H1 (cell line): ENCODE results near the gene ANKRD24. TPM values are rescaled to one million over a fixed set of nuclear protein-coding genes. Genes with fewer than 3 reads are reported as not detected.

Source experiments
- CTCF ChIA-PET: fragments of 300-600 bp; sonication (Branson Sonifier 250); formaldehyde crosslinking; loops from one replicate; lab custom pipeline; 2021; ENCODE audit not compliant: partially characterized antibody; lab: Charles Lee
- POLR2A ChIA-PET: fragments of 300-600 bp; sonication (Branson Sonifier 250); formaldehyde crosslinking; loops from one replicate; lab custom pipeline; 2021; ENCODE audit warnings: inconsistent platforms; ENCODE audit not compliant: partially characterized antibody; lab: Charles Lee
- DNase-seq, 2 experiments: peaks; one replicate each; pipeline versions ENCODE4 v3.0.0 to v3.0.0-alpha.2; 2010 to 2022; ENCODE audit warnings: low spot score in 2 of 2, low read depth in 1 of 2, mixed read lengths in 1 of 2
- FAIRE-seq: peaks from 2 replicates; lab custom pipeline; 2011; peaks lifted over from hg19 to GRCh38; lab: Jason Lieb, UNC
- H2AFZ ChIP-seq: 2 replicates; pipeline ENCODE4 v1.8.1; 2012; ENCODE audit warnings: low read length, inconsistent platforms
- H2AK5ac ChIP-seq: 2 replicates; pipeline ENCODE4 v1.6.1; 2013; ENCODE audit warnings: low read depth, low read length
- H2BK120ac ChIP-seq: replicated peaks from 2 replicates; pipeline ENCODE3; 2013; ENCODE audit warnings: low read depth, low read length, inconsistent platforms
- H2BK12ac ChIP-seq: 2 replicates; pipeline ENCODE4 v1.6.1; 2013; ENCODE audit warnings: low read depth, low read length
- H2BK15ac ChIP-seq: 2 replicates; pipeline ENCODE4 v1.6.1; 2013; ENCODE audit warnings: low read length
- H2BK20ac ChIP-seq: 2 replicates; pipeline ENCODE4 v1.6.1; 2013; ENCODE audit warnings: low read length
- H2BK5ac ChIP-seq: 2 replicates; pipeline ENCODE4 v1.6.1; 2013; ENCODE audit warnings: low read depth, low read length
- H3K14ac ChIP-seq: 2 replicates; pipeline ENCODE4 v1.6.1; 2013; ENCODE audit warnings: inconsistent platforms; ENCODE audit not compliant: insufficient read length
- H3K18ac ChIP-seq: 2 replicates; pipeline ENCODE4 v1.6.1; 2013; ENCODE audit warnings: low read length; ENCODE audit errors: extremely low read depth
- H3K23ac ChIP-seq: 2 replicates; pipeline ENCODE4 v1.6.1; 2013; ENCODE audit warnings: inconsistent platforms; ENCODE audit not compliant: insufficient read length
- H3K23me2 ChIP-seq: 2 replicates; pipeline ENCODE4 v1.6.1; 2013; ENCODE audit warnings: low read depth, low read length
- H3K27ac ChIP-seq: 2 replicates; pipeline ENCODE4 v1.6.1; 2011; ENCODE audit warnings: low read depth, low read length, inconsistent platforms
- H3K27me3 ChIP-seq, 4 experiments: replicated peaks in 1 of 4; 1 replicate in 1 of 4; 2 replicates in 3 of 4; pipeline versions ENCODE4 v1.6.1 to v1.8.1; 2011 to 2013; ENCODE audit warnings: low read length in 3 of 4, mild to moderate bottlenecking in 3 of 4, inconsistent platforms in 2 of 4, mixed read lengths in 2 of 4, moderate library complexity in 1 of 4; ENCODE audit not compliant: control insufficient read depth in 3 of 4, insufficient read depth in 3 of 4; ENCODE audit errors: extremely low read depth in 1 of 4
- H3K36me3 ChIP-seq, 4 experiments: 2 replicates each; pipeline versions ENCODE4 v1.6.1 to v1.8.1; 2011 to 2013; ENCODE audit warnings: mild to moderate bottlenecking in 4 of 4, low read length in 3 of 4, moderate library complexity in 2 of 4, control low read depth in 1 of 4, inconsistent platforms in 1 of 4; ENCODE audit not compliant: insufficient read depth in 4 of 4, control insufficient read depth in 2 of 4
- H3K4ac ChIP-seq: replicated peaks from 2 replicates; pipeline ENCODE3; 2013; ENCODE audit warnings: low read length, low read depth, mixed read lengths, inconsistent platforms; ENCODE audit not compliant: insufficient read length
- H3K4me1 ChIP-seq, 4 experiments: replicated peaks in 1 of 4; 1 replicate in 1 of 4; 2 replicates in 3 of 4; pipeline versions ENCODE4 v1.6.1 to v1.8.1; 2011 to 2013; ENCODE audit warnings: low read length in 3 of 4, inconsistent platforms in 2 of 4, mixed read lengths in 1 of 4; ENCODE audit not compliant: insufficient read depth in 4 of 4, control insufficient read depth in 3 of 4
- H3K4me2 ChIP-seq, 2 experiments: 2 replicates each; pipeline versions ENCODE4 v1.6.1 to v1.8.1; 2011 to 2013; ENCODE audit warnings: low read depth in 2 of 2, low read length in 2 of 2, control low read depth in 1 of 2, inconsistent platforms in 1 of 2, mild to moderate bottlenecking in 1 of 2; ENCODE audit not compliant: insufficient read depth in 1 of 2
- H3K4me3 ChIP-seq, 4 experiments: fragments of 200-600, 300-600 bp in 1 of 4; sonication (generic), shearing (Covaris generic), sonication (Bioruptor Twin) in 1 of 4; 2 replicates each; pipeline versions ENCODE4 v1.5.1 to v1.8.1; 2011 to 2016; ENCODE audit warnings: low read length in 4 of 4, low read depth in 3 of 4, control low read depth in 2 of 4, inconsistent platforms in 2 of 4, mild to moderate bottlenecking in 2 of 4, mixed read lengths in 1 of 4, moderate library complexity in 1 of 4; ENCODE audit not compliant: insufficient read depth in 2 of 4; ENCODE audit errors: extremely low read depth in 1 of 4
- H3K56ac ChIP-seq: replicated peaks from 2 replicates; pipeline ENCODE3; 2013; ENCODE audit warnings: low read depth, mild to moderate bottlenecking, mixed read lengths, low read length, inconsistent platforms; ENCODE audit not compliant: insufficient read length
- H3K79me1 ChIP-seq: 2 replicates; pipeline ENCODE4 v1.6.1; 2013; ENCODE audit warnings: low read depth, low read length, control low read depth
- H3K79me2 ChIP-seq, 2 experiments: 2 replicates each; pipeline versions ENCODE4 v1.6.1 to v1.8.1; 2012 to 2013; ENCODE audit warnings: low read length in 2 of 2, mild to moderate bottlenecking in 2 of 2, inconsistent platforms in 1 of 2; ENCODE audit not compliant: insufficient read depth in 2 of 2, control insufficient read depth in 1 of 2
- H3K9ac ChIP-seq, 4 experiments: replicated peaks in 1 of 4; 1 replicate in 1 of 4; 2 replicates in 3 of 4; pipeline versions ENCODE4 v1.6.1 to v1.8.1; 2011 to 2013; ENCODE audit warnings: low read depth in 3 of 4, low read length in 3 of 4, control low read depth in 2 of 4, mild to moderate bottlenecking in 2 of 4, moderate library complexity in 2 of 4, inconsistent platforms in 1 of 4; ENCODE audit errors: extremely low read depth in 1 of 4
- H3K9me3 ChIP-seq, 2 experiments: 2 replicates each; pipeline versions ENCODE4 v1.6.1 to v1.8.1; 2012 to 2013; ENCODE audit warnings: mild to moderate bottlenecking in 2 of 2, moderate library complexity in 2 of 2, control low read depth in 1 of 2, inconsistent platforms in 1 of 2, low read depth in 1 of 2, low read length in 1 of 2, mixed read lengths in 1 of 2; ENCODE audit not compliant: insufficient read depth in 2 of 2
- H4K20me1 ChIP-seq, 2 experiments: replicated peaks in 1 of 2; 2 replicates each; pipeline versions ENCODE3 to v1.8.1; 2011 to 2013; ENCODE audit warnings: inconsistent platforms in 2 of 2, low read length in 2 of 2, mild to moderate bottlenecking in 1 of 2; ENCODE audit not compliant: insufficient read depth in 2 of 2, control insufficient read depth in 1 of 2
- H4K5ac ChIP-seq: 2 replicates; pipeline ENCODE4 v1.6.1; 2013; ENCODE audit warnings: low read length, low read depth, mixed read lengths, inconsistent platforms; ENCODE audit not compliant: insufficient read length
- H4K8ac ChIP-seq: 2 replicates; pipeline ENCODE4 v1.8.0; 2013; ENCODE audit warnings: mild to moderate bottlenecking, moderate library complexity, low read length, inconsistent platforms; ENCODE audit not compliant: insufficient read depth; ENCODE audit errors: extremely low read depth
- H4K91ac ChIP-seq: replicated peaks from 2 replicates; pipeline ENCODE3; 2013; ENCODE audit warnings: low read length, mixed read lengths, inconsistent platforms; ENCODE audit not compliant: insufficient read length
- BCL11A ChIP-seq, 2 experiments: IDR thresholded peaks; one replicate each; pipeline ENCODE4 v1.6.1; 2011; ENCODE audit warnings: low read depth in 2 of 2, low read length in 2 of 2, mild to moderate bottlenecking in 2 of 2
- BRCA1 ChIP-seq: IDR thresholded peaks from 2 replicates; pipeline ENCODE4 v1.6.1; 2012; ENCODE audit warnings: low read depth, low read length, improper control_type of control experiment
- EZH2 ChIP-seq: fragments of 200-600 bp; sonication (generic); IDR thresholded peaks from 2 replicates; pipeline ENCODE4 v1.7.1; 2012; ENCODE audit warnings: low read depth, mild to moderate bottlenecking, moderate library complexity, low read length, inconsistent platforms; ENCODE audit not compliant: severe bottlenecking
- FOSL1 ChIP-seq: IDR thresholded peaks from 2 replicates; pipeline ENCODE4 v1.6.1; 2011; ENCODE audit warnings: mild to moderate bottlenecking, low read depth, low read length, moderate library complexity; ENCODE audit not compliant: insufficient read depth
- JUND ChIP-seq: IDR thresholded peaks from 2 replicates; pipeline ENCODE4 v1.6.1; 2011; ENCODE audit warnings: mild to moderate bottlenecking, improper control_type of control experiment, low read length
- MAFK ChIP-seq: IDR thresholded peaks from 2 replicates; pipeline ENCODE4 v1.6.1; 2012; ENCODE audit warnings: low read depth, mild to moderate bottlenecking, improper control_type of control experiment, low read length
- POU5F1 ChIP-seq: IDR thresholded peaks from 2 replicates; pipeline ENCODE4 v1.6.1; 2011; ENCODE audit warnings: low read depth, mild to moderate bottlenecking, low read length, moderate library complexity
- YY1 ChIP-seq: IDR thresholded peaks from 2 replicates; pipeline ENCODE4 v1.6.1; 2011; ENCODE audit warnings: low read depth, mild to moderate bottlenecking, low read length
- WGBS, 2 experiments: shearing (Covaris generic) in 1 of 2; methylation state at CpG; one replicate each; pipeline versions ENCODE4 v1.1.6 to v1.1.7; 2013 to 2015; ENCODE audit warnings: low lambda C conversion rate in 2 of 2, mixed read lengths in 2 of 2, inconsistent platforms in 1 of 2, low coverage in 1 of 2, missing lambda C conversion rate in 1 of 2; ENCODE audit not compliant: insufficient replicate concordance in 2 of 2, insufficient coverage in 1 of 2, insufficient read length in 1 of 2; ENCODE audit errors: extremely low coverage in 1 of 2, missing lambda C conversion rate in 1 of 2; 5-methylcytosine and 5-hydroxymethylcytosine counted together
- polyA plus RNA-seq, 7 experiments: library from polyadenylated mRNA; depleted of rRNA in 3 of 7; stranded (reverse) in 5 of 7; unstranded in 2 of 7; fragments of >200 nt in 5 of 7; fragments of 200-250 nt in 2 of 7; gene quantifications; 1 replicate in 5 of 7; 2 replicates in 1 of 7; 4 replicates in 1 of 7; pipeline versions ENCODE4 v1.2.1 to v1.2.3, GENCODE V29; 2011 to 2013; ENCODE audit warnings: missing spikeins in 2 of 7, mixed read lengths in 2 of 7
- total RNA-seq: library from RNA; stranded (reverse); fragmentation: NEBNext Ultra II Directional; extraction: Animal tissue kit (Norgen Biotek cat#: 25700); gene quantifications from 2 replicates; pipeline ENCODE4 v1.2.1, GENCODE V29; 2021
- TF ChIP-seq, protein P1 (sequence below): IDR thresholded peaks from 2 replicates; pipeline ENCODE4 v1.6.1; 2012; ENCODE audit warnings: inconsistent platforms
- TF ChIP-seq, protein P2 (sequence below), 3 experiments: IDR thresholded peaks; 1 replicate in 2 of 3; 2 replicates in 1 of 3; pipeline versions ENCODE4 v1.5.1 to v1.6.1; 2011; ENCODE audit warnings: low read length in 3 of 3, mild to moderate bottlenecking in 3 of 3, inconsistent platforms in 2 of 3, low read depth in 1 of 3, moderate library complexity in 1 of 3; ENCODE audit not compliant: insufficient read depth in 1 of 3; ENCODE audit errors: control extremely low read depth in 1 of 3

Gene ANKRD24
- total and polyA plus RNA-seq, 2 of the 8 experiments (the other 6 are each of a cell fraction or from before 2014, with no cell fraction given): 7.6 to 14.1 TPM

- H2AK5ac ChIP-seq: no peak overlapping the region
- peaks cover 7% of the 10 kb centered on the region; the same call in 1 of the 2 replicates for H3K23me2 ChIP-seq
- no peak overlapping the region for H3K27ac ChIP-seq
- H4K91ac ChIP-seq: no peak overlapping the region
- no peak overlapping the region for H4K8ac ChIP-seq
- no peak overlapping the region for H2BK12ac ChIP-seq
- DNase-seq: no peak
- no peak overlapping the region for H3K18ac ChIP-seq
- H2BK5ac ChIP-seq: no peak overlapping the region
- no peaks in the 10 kb centered on the region for H3K79me2 ChIP-seq
- CTCF ChIA-PET: interaction anchor here (0.5 to 2.3 kb wide), 6 partner anchors 12 to 50 kb away, joined by 3 to 7 read pairs (median 4); no protein-coding TSS in a partner anchor
- WGBS, 2 experiments: 83% methylated on average over 5 of the region's 5 CpGs; no CpG with 5 or more reads in 1 of the 2 experiments
- H4K5ac ChIP-seq: no peak overlapping the region
- H2BK20ac ChIP-seq: no peak overlapping the region
- H3K79me1 ChIP-seq: no peaks in the 10 kb centered on the region
- no peak for FAIRE-seq
- no peak overlapping the region for H3K56ac ChIP-seq
- H3K27me3 ChIP-seq: 0 out of 7 replicates have a peak, but pooled peaks cover 0 to 2% (median 0%) of the 10 kb centered on the region in 4 experiments
- no peak overlapping the region for H3K4me3 ChIP-seq
- H2BK15ac ChIP-seq: no peak overlapping the region
- no peaks in the 10 kb centered on the region for H3K9me3 ChIP-seq
- H4K20me1 ChIP-seq: no peaks in the 10 kb centered on the region
- H3K23ac ChIP-seq: no peak overlapping the region
- H3K4ac ChIP-seq: no peak overlapping the region
- no peaks in the 10 kb centered on the region for H3K36me3 ChIP-seq
- H3K4me1 ChIP-seq: peaks cover 0 to under 1% (median 0%) of the 10 kb centered on the region in 4 experiments; a peak in 2 of 7 replicates
- no peak overlapping the region for H3K14ac ChIP-seq
- H2AFZ ChIP-seq: no peak overlapping the region
- POLR2A ChIA-PET: interaction anchor here (1.8 kb wide), 1 partner anchor 9 kb away, joined by 4 read pairs; no protein-coding TSS in a partner anchor
- TF ChIP-seq POU5F1 (no peak), JUND (no peak), MAFK (no peak), BCL11A (IDR thresholded peaks at IDR 0.05; ENCODE audit: low read depth in 2 of 2, low read length in 2 of 2) (no peak), YY1 (no peak), EZH2 (no peak), BRCA1 (no peak), FOSL1 (no peak)
- TF ChIP-seq, protein P1, sequence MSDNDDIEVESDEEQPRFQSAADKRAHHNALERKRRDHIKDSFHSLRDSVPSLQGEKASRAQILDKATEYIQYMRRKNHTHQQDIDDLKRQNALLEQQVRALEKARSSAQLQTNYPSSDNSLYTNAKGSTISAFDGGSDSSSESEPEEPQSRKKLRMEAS: no peak
- TF ChIP-seq, protein P2, sequence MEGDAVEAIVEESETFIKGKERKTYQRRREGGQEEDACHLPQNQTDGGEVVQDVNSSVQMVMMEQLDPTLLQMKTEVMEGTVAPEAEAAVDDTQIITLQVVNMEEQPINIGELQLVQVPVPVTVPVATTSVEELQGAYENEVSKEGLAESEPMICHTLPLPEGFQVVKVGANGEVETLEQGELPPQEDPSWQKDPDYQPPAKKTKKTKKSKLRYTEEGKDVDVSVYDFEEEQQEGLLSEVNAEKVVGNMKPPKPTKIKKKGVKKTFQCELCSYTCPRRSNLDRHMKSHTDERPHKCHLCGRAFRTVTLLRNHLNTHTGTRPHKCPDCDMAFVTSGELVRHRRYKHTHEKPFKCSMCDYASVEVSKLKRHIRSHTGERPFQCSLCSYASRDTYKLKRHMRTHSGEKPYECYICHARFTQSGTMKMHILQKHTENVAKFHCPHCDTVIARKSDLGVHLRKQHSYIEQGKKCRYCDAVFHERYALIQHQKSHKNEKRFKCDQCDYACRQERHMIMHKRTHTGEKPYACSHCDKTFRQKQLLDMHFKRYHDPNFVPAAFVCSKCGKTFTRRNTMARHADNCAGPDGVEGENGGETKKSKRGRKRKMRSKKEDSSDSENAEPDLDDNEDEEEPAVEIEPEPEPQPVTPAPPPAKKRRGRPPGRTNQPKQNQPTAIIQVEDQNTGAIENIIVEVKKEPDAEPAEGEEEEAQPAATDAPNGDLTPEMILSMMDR (IDR thresholded peaks at IDR 0.05; ENCODE audit: control extremely low read depth in 1 of 3, insufficient read depth in 1 of 3, low read depth in 1 of 3, low read length in 3 of 3): no peak
- no peak overlapping the region for H3K9ac ChIP-seq
- H2BK120ac ChIP-seq: no peak overlapping the region
- H3K4me2 ChIP-seq: no peak overlapping the region
Observed at GRCh38 chr19:4189641-4190040, 7.2 kb downstream of the ANKRD24 start.
